Limb (tissue), 2 donors: ENCODE measurements around the gene ATG5.
"Not testable (repeated sequence)": the region's sequence is repeated elsewhere in the genome, so short reads cannot be mapped to it uniquely, and the experiment has no call there.

Experiments
- DNase-seq, 2 donors: peaks; one replicate each; pipeline ENCODE4 v3.0.0-alpha.2; 2016; ENCODE audit errors: extremely low spot score in 2 of 2

ATG5 gene

DNA sequence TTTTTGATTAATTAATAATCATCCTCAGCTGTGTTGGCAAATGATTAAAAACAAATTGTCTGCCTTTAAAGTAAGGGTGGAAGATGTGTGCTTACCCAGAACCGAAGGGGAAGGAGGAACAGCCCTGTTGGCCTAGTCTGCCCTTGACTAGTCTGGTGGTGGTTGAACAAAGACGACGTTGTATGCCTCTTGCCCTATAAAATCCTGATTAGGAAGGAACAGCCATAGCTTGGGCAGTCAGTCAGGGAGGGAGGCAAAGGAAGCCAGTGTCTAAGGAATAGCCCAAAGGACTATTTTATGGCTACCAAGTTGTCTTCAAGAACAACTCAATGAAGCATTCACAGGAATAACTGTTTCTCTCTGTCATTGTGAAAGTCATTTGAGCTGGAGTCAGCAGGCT, 168.7 kb downstream of the ATG5 start:
- DNase-seq = no peak

DNA sequence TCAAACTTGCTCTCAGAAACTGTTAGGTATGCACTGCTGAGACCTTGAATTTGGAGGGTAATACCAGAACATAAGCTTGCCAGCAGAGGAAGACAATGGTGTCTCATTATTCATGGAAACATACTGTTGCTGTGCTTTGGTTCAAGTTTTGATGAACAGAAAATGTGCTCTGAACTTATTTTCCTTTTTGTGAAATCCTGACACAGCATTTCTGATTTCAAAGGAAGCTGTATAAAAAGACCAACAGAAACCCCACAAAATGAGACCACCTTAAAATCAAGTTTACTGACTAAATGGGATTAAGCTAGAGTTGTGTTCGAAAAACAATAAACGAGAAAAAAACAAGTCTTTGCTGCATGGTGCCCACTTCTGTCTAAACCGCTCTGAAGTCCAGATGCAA, 169.1 kb downstream of the ATG5 start:
- DNase-seq = no peak

DNA sequence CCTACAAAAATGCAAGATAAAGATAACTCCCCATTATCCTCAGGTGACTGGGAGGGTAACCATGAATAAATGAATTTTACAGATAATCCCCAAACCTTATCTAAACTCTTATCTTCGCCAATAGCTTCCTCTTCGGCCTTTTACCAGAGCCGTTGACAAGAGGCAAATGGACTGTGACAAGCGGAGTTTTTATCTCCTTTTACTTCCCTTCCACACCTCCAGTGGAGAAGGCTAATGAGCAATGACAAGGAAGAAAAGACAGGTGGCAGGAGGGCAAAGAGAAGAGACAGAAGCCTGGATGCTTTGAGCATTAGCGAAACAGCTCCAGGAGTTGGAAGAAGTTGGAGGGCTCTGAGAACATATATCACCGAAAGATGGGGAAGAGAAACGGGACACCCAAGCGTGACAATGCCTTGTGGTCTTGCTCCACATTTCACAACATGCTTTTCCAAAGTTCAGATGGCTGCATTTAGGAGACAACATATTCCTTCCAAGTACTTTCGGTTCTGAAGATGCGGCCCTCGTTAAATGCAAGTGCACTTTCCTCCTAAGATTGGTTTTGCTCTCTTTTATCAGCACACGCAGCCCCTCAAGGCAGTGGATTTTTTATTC, 170.2 kb downstream of the ATG5 start:
- DNase-seq = no peak

DNA sequence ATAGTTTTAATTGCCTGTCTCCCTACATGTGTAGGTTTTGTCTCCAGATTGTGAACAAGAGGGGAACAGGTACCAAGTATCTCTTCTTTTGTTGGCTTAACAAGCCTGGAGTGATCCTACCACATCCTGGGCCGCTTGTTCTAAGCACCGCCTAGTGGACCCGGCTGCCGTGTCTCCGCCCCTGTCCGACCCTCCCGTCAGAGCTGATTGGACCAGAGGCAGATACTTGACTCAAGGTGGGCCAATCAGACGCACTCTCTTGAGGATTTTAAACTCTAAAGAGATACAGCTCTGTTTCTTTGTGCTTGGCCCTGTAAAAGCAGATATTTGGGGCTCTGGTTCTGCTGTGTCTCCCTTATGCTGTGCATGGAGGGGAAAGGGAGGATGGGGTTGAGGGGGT, 171.2 kb downstream of the ATG5 start:
- DNase-seq = no peak

DNA sequence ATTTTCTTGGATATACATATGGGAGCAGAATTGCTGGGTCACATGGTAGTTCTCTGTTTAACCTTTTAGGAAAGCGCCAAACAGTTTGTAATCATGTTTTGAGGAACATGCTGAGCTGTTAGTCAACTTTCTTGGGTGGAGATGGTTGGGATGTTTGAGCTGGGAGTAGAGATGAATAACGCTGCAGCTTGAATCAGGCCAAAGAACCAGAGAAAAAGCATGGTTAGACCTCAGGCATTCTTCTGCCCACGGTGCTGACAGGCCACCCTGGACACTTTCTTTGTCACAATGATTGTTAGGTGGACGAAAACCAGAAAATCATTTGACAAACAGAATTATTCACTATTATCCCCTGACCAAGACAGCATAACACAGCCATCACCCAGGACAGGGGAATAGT, 172.6 kb downstream of the ATG5 start:
- no peak for DNase-seq

DNA sequence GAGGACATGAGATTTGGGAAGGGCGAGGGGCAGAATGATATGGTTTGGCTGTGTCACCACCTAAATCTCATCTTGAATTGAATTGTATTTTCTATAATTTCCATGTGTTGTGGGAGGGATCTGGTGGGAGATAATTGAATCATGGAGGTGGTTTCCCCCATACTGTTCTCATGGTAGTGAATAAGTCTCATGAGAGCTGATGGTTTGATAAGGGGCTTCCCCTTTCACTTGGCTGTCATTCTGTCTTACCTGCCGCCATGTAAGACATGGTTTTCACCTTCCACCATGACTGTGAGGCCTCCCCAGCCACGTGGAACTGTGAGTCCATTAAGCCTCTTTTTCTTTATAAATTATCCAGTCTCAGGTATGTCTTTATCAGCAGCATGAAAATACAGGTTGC, 173.1 kb downstream of the ATG5 start:
- DNase-seq = not testable (repeated sequence)

DNA sequence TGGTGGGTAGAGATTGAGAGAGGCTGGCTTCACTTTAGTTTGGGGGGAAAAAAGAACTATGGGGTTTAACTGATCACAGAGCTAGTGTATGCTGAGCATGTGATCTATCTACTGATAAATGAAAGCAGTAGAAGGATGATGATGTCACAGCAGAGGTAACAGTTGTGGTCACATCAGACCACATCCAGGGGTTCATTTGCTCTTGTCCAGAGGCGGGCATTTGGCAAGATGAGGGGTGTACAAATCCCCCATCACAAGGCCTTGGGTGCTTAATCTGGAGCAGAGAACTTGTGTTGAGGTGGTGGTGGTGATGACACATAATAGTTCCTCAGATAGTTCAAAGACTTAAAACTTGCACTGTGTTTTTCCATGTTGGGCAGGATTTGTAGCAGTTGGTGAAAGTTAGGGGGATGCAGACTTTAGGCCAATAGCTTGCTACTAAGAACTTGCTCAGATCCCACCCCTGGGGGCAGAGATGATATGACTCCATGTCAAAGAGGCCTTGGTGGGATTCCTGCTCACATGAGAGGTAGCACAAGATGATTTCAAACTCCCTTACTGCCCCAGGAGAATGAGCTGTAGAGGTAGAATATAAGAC, 176.0 kb downstream of the ATG5 start:
- DNase-seq = no peak

DNA sequence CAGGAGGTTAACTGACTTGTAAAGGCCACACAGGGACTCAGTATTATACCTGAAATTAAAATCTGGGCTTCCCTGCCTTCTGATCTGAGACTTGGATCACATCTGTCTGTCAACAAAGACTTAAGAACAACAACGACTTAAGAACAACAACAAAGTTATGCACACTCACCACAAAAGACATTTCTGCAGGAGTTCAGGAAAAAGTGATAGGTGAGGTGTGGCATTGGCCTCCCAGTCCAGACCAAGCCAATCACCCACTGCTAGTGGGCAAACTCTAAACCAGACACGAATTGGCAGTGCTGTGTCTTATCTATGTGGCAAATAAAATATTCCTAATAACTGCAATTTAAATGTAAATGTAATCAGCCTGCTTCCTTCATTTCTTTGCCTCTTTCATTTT, 178.1 kb downstream of the ATG5 start:
- no peak for DNase-seq

DNA sequence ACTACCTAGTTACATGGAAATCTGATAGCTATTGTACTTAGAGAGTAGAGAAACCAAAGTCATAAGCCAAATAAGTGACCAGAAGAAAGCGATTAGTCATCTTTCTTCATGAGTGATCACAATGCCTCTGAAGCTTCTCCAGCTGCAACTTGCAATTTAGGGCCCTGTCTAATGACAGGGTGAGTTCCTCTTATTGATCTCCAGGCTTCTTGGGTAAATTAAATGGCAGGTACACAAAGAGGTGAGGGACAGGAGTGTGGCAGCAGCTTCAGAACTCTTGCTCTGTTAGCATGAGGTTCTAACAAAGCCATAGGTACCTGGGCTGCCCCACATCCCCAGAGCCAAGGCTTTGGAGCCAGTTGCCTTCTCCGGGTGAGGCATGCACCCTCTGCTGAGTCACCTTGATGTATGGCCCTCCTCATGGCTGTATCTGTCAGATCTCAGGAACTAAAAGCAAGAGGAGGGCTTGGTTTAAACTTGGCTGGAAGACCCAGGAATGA, 178.7 kb downstream of the ATG5 start:
- no peak for DNase-seq

DNA sequence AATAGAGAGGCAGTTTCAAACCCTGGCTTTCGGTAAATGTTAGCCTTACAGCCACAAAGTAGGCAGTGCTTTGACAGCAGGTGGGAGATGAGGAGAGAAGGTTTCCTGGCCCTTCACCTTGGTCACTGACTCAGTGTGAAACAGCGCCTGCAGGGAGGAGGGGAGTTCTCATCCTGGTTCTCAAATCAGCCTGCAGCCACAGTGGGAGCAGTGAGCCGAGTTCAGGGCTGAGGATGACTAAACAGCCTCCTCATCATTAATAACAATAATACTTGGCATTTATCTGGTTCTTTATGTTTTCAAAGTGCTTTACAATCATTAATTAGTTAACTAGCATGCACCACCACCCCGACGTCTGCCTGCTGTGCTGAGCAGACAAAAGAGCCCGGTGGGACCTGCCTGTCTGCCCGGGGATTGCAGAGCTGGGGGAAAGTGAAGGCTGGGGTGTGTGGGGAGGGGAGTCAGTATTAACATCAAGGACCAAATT, 179.8 kb downstream of the ATG5 start:
- no peak for DNase-seq

DNA sequence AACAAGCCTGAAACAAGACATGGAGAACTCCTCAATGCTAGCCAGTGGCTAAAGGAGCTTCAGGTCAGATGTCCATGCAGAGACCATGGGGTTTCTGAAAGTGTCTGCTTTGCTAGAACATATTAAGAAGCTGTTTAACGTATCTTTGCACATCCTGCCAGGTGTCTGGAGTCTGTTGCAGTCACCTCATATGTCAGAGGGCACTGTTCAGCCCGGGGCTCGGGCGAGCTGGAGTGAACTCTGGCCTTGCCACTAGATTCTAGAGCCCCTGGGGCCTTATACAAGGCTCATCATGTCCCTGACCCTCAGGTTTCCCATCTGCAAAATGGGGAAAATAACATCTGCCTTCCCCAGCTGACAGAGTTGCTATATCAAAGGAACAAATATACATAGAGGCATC, 180.4 kb downstream of the ATG5 start:
- DNase-seq = no peak

DNA sequence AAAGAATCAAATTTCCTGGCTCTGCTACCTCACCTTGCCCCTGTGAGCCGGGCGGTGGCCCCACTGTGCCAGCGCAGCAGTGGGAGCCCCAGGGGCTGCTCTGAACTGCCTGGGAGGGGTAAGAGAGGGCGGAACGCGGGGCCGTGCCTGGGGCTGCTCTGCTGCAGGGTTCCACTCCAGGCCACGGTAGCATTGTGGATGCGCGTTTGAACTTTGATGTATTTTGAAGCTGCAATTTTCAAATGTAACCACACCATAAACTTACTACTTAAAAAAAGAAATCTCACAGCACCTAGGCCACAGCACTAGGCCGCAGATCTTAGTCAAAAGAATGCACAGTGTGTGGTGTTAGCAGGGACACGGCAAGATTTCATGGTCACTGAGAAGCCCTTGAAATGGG, 181.9 kb downstream of the ATG5 start:
- no peak for DNase-seq

DNA sequence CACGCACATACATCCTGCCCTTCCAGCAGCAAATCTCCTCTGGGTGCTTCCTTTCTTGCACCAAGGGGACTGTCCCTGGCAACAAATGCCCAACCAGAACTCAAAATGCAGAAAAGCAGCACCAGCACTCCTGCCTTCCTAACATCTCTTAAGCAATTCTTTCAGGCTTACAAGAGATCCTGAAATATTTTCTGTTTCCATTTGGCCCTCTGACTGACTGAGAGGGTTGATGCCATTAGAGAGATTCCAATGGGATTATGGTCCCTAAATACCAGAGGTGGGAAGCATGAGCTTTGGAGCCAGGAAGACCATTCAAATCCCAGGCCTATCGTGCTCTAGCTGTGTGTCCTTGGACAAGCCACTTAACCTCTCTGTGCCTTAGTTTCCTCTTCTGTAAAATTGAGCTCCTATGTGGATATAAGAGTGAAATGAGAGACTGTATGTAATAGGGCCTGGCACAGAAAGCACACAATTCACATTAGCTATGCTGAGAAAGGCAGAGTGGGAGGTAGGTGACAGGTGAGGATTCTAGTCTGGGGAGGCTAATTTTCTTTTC, 182.6 kb downstream of the ATG5 start:
- no peak for DNase-seq

DNA sequence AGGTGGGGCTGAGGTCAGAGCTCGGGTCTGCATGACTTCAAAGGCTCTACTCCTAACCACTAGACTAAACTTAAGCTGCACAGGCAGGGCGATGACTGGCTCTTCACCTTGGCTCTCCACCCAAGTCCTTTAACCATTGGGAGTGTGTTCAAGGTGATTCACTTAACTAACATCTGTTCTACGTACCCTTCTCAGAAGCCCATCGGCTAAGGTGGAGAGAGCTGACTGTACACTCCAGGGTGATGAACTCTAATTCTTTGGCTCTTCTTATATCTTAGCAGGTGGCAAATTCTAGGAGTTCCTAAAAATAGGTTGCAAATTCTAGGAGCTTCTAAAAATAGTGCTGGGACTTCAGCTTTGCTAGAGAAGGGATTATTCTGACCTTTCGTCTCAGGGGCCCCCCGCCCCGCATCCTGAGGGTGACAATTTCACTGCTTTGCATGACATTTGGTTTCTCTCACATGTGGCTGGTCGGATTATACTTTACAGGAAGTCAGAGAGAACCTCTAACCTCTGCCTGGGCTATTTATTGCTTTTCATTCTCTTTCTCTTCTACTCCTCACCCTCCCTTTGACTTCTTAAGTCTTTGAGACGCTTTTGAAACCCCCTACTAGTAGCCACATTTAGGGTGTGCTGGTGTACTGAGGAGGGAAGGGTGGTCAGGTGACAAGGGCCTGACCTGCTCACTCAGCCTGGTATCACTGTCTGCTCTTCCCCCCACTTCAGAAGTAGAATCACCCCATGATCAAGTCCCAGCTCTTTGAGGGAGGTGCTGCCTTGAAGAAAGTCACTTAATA, 183.9 kb downstream of the ATG5 start:
- no peak for DNase-seq

DNA sequence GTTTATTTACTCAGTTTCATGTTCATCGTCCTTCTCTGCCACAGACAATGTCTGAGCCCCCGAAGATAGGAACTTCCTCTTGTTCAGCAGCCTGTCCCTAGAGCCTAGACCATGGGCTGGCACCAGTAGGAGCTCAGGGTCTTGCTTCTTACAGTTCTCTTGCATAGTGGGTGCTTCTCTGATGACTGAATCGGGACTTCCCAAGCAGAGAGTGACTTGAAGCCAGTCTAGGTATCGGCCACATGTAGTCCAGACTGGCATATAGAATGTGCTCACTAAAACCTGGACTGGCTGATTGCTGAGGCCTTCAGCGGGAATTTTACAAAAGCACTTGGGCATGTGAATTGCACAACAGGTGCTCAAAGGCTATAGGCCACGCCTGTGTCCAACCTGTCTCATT, 187.4 kb downstream of the ATG5 start:
- no peak for DNase-seq

DNA sequence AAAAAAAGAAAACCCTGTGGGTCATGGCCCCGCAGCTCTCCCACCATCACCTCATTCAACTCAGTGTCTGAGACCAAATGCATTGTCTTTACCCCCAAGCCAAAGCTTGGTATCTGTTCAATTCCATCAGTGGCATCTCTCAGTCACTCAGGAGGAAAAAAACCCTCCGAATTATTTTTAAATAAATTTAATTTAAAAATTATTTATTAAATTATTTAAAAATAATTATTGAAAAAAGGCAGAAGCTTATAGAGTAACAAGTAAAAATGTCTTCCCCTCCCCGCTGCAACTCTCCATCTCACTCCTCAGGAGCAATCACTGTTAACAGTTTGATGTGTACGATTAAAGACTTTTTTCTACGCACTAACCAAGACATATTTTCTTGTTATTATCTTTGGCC, 188.7 kb downstream of the ATG5 start:
- DNase-seq = no peak

DNA sequence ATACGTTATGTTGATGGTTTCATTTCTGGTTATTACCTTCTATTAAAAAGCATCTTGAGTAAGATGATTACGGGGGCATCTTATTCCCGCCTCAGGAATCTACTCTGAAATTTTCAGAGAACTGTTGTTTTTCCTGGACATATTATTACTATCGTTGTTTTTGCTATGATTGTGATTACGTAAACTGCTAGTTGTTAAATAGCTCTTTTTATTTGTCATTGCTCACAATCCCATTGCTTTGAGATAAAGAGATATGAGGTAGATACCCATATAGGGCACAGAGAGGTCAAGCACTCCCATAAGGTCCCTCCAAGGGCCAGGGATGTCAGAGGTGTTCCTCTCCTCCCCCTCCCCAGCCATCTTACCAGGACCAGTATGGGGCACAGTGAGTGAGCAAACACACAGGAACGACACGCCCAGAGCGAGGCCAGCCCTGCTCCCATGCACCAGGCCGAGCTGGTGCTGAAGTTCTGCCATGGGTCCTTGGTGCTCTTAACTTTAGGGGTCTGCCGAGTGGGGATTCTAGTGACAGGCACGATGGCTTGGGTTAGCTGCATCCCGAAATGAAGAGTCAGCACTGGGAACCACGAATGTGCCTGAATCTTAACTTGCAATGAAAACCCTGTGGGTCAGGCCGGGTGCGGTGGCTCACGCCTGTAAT, 189.5 kb downstream of the ATG5 start:
- DNase-seq = no peak

DNA sequence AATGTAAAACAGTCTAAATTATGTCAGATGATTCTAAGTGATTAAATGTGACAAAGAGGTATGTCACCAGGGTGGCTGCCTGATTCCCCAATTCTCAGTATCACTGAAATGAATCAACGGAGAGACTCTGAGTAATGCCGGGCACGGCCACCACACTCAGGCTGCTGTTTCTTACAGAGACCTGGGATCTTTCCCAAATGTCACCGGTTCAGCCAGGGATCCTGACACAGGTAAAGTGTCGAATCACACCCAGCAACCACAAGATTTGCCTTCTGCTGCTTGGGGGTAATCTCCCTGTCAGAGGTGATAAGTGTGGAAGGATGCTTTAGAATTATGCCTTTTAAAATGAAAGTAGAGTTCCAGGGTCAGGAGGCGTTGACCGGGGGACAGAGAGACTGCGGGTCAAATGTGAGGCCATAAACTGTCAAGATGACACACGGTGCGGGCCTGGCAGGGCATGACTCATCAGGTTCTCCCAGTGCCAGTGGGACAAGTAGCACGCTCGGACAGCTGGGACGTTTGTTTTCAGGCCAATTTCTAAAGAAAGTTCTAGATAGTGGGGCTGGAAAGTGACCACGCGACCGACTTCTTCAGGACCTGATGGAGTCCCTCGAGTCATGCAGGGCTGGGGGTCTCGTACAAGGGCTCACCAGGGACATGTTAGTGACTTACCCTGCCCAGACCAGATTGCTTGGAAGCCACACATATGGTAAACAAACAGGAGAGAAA, 190.5 kb downstream of the ATG5 start:
- no peak for DNase-seq
